Posterior cingulate gyrus (tissue), 11 donors: Measurements from ENCODE around the gene TBC1D3E.
"Not testable (repeated sequence)": the region's sequence is repeated elsewhere in the genome, so short reads cannot be mapped to it uniquely, and the experiment has no call there.

ENCODE experiments used
- DNase-seq, 10 donors: peaks; one replicate each; pipeline versions ENCODE4 v3.0.0 to v3.0.0-alpha.2; 2020 to 2021; ENCODE audit warnings: mixed read lengths in 3 of 10
- intact Hi-C: fragments of 100-400 bp; cut with DNase I; formaldehyde crosslinking; loops from one replicate; pipeline ENCODE4 v1.15.1; 2023

TBC1D3E gene

DNA sequence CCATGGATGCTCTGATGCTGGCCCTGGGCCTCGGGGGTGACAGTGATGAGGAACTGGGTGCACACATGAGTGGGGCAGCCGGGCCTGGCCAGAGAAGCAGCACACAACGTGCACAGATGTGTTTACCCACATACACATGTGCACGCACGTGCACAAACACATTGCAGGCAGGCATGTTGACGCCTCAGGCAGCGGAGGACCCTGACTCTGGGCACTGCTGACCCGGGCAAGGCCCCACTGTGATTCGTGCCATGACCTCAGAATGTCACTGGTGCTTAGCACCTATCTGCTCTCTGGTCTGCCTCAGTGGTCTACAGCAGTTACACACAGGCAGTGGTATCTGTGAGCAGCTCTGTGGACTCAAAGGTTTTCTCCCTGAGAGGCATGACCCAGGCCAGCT lies at the start of gene TBC1D3E:
TBC1D3E (plus strand) TSS at position 301 of the 400 bp plus-strand sequence. CDS start 1,545 bp downstream, outside the sequence.
- intact Hi-C loops: not testable (repeated sequence)
- peak in 1 of 10 donors; percentile 1 for DNase-seq

DNA sequence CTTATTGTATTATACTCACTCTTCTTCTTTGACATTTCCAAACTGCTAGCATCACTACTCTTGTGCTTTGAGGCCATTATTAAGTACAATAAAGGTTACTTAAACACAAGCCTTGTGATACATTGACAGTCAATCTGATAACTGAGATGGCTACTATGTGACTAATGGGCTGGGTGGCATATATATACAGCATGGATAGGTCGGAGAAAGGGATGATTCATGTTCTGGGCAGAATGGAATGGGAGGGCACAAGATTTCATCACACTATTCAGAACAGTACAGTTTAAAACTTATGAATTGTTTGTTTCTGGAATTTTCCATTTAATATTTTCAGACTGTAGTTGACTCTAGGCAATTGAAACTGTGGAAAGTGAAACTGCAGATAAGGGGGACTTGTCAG lies 40.4 kb upstream of the TBC1D3E start:
- DNase-seq, intact Hi-C loops: not testable (repeated sequence)

- DNase-seq: peak in 5 of 10 donors; percentile 0 to 39 (median 9)
- intact Hi-C loops: not testable (repeated sequence)
Observed at GRCh38 chr17:38088120-38088519, 39.6 kb upstream of the TBC1D3E start.

DNA sequence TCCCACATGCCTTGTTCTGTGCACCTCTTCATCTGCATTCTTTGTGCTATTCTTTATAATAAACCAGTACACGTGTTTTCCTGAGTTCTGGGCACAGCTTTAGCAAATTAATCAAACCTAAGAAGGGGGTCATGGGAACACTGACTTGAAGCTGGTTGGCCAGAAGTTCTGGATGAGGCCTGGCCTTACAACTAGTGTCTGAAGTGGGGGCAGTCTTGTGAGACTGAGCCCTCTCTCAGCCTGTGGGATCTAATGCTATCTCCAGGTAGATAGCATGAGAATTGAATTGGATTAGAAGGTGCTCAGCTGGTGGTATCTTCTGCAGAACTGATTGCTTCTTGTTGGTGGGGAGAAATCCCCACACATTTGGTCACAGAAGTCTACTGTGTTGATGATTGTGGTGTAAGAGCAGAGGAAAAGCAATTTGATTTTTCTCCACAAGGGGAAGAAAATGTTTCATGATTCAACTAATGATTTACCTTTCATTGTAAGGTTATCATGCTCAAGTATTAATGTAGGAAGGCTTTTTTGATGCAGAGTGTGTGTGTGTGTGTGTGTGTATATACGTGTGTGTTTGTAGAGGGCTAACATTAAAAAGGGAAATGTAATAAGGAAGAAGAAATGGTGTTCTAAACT lies 33.6 kb upstream of the TBC1D3E start:
- intact Hi-C loops, DNase-seq: not testable (repeated sequence)

- intact Hi-C loops, DNase-seq: not testable (repeated sequence)
Observed at GRCh38 chr17:38099262-38099661, 28.5 kb upstream of the TBC1D3E start.

DNA sequence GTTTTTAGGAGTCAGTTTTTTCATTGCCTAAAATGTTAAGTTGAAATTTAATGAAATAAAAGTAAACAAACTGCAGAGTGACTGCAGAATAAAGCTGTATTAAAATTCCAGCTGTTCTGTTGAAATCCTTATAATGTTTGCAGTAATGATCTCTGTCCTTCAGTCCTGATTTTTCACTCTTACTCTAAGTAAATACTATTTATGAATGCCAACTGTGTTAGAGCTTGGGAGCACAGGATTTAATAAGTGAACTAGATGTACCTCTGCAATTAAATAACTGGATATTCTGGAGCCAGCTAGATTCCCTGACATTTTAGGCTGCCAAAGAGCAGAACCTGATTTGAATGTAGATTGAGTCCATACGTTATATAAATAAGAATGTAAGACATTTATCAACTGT lies 7.9 kb upstream of the TBC1D3E start:
- DNase-seq: not testable (repeated sequence)

GRCh38 chr17:38134860-38135259 lies 7.1 kb downstream of the TBC1D3E start:
- intact Hi-C loops: not testable (repeated sequence)
- peak in 6 of 10 donors; percentile 3 to 87 (median 34) for DNase-seq

More for the DNA sequence above, 7.9 kb upstream of the TBC1D3E start:
- intact Hi-C loops: not testable (repeated sequence)
